NOMO-1 (cell line): ENCODE data around the gene SEC63.

Experiments used
- DNase-seq, 2 experiments: peaks; one replicate each; lab custom pipeline; 2025; ENCODE audit not compliant: unreplicated experiment in 2 of 2; lab: John Stamatoyannopoulos, UW

Gene SEC63

GRCh38 chr6:107820338-107821261 lies 137.4 kb downstream of the SEC63 start:
- DNase-seq, result peak; percentile 51 to 59

- DNase-seq, result no peak
Measured at GRCh38 chr6:107819964-107820337, 138.1 kb downstream of the SEC63 start.

GRCh38 chr6:107819217-107819616 lies 138.8 kb downstream of the SEC63 start:
- DNase-seq, result no peak

- no peak for DNase-seq
Measured at GRCh38 chr6:107818272-107818671, 139.7 kb downstream of the SEC63 start.

- no peak for DNase-seq
Measured at GRCh38 chr6:107817784-107818183, 140.2 kb downstream of the SEC63 start.
